Gastrocnemius medialis (tissue), 4 donors: Measurements from ENCODE around the gene FOXK1.

ENCODE experiments used
- POLR2A ChIP-seq, 2 donors: fragments of 450-650 bp; IDR thresholded peaks; one replicate each; pipeline ENCODE4 v1.6.1; 2017; ENCODE audit warnings: antibody characterized with exemption in 2 of 2, mild to moderate bottlenecking in 2 of 2, moderate library complexity in 2 of 2
- TF ChIP-seq, protein P1 (sequence below), 5 experiments: fragments of 450-650 bp in 3 of 5; fragments of 200-600 bp in 2 of 5; sonication (generic) in 2 of 5; IDR thresholded peaks in 4 of 5; conservative IDR thresholded peaks in 1 of 5; 1 replicate in 4 of 5; 2 replicates in 1 of 5; pipeline ENCODE4 v1.5.1; 2016 to 2019; ENCODE audit warnings: antibody characterized with exemption in 5 of 5, mild to moderate bottlenecking in 3 of 5, moderate library complexity in 3 of 5

DNA sequence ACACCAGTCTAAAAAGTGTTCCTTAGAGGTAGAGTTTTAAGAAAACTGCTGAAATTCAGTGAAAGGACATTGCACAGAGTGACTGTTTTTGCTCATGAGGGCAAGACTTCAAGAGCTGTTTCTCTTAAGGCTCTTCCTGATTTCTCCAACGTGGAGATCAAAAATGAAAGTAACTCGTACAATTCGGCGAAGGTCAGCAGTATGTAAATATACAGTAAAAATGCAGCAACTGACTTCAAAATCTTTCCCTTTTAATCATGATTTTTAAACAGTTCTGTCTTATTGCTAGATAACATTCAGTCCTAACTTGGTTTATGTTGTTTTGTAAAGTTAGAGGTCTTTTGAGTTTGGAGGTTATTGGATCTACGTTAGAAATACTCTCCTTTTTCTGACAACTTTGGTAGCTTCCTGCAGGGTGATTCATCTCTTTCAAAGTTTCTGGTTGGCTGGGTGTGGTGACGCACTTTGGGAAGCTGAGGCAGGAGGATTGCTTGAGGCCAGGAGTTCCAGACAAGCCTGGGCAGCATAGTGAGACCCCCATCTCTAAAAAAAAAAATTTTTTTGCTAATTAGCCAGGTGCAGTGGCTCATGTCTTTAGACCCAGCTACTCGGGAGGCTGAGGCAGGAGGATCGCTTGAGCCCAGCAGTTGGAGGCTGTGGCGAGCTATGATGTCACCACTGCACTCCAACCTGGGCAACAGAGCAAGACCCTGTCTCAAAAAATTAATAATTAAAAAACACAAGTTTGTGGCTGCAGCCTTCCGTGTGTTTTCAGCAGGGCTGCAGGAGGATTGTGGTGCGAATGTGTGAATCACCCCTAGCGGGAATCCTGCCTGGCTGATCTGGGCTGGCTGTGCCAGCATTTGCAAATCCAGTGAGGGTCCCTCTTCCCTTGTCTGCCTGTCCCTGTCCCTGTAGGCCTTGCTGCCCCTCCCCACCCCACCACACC lies 64.2 kb downstream of the FOXK1 start:
- TF ChIP-seq, protein P1, sequence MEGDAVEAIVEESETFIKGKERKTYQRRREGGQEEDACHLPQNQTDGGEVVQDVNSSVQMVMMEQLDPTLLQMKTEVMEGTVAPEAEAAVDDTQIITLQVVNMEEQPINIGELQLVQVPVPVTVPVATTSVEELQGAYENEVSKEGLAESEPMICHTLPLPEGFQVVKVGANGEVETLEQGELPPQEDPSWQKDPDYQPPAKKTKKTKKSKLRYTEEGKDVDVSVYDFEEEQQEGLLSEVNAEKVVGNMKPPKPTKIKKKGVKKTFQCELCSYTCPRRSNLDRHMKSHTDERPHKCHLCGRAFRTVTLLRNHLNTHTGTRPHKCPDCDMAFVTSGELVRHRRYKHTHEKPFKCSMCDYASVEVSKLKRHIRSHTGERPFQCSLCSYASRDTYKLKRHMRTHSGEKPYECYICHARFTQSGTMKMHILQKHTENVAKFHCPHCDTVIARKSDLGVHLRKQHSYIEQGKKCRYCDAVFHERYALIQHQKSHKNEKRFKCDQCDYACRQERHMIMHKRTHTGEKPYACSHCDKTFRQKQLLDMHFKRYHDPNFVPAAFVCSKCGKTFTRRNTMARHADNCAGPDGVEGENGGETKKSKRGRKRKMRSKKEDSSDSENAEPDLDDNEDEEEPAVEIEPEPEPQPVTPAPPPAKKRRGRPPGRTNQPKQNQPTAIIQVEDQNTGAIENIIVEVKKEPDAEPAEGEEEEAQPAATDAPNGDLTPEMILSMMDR (IDR thresholded peaks at IDR 0.05 in 4 of 5, conservative IDR thresholded peaks at IDR 0.05 in 1 of 5) = no peak
- TF ChIP-seq POLR2A (IDR thresholded peaks at IDR 0.05) = no peak
